Activated T-helper 9 cell treated with anti-CD3 and anti-CD28 coated beads, Interleukin-2, amount 50 U/mL, for 16 hours (primary cell): ENCODE results near the gene FRG1.
"Not testable (repeated sequence)": the region's sequence is repeated elsewhere in the genome, so short reads cannot be mapped to it uniquely, and the experiment has no call there.

Experiments
- DNase-seq: peaks from one replicate; pipeline ENCODE4 v3.0.0-alpha.2; 2020; ENCODE audit warnings: low read depth

The FRG1 gene

GRCh38 chr4:189985651-189986243 is 45.1 kb downstream of the FRG1 start:
- DNase-seq = not testable (repeated sequence)

GRCh38 chr4:189988877-189989431 is 48.3 kb downstream of the FRG1 start:
- DNase-seq = no peak

DNA sequence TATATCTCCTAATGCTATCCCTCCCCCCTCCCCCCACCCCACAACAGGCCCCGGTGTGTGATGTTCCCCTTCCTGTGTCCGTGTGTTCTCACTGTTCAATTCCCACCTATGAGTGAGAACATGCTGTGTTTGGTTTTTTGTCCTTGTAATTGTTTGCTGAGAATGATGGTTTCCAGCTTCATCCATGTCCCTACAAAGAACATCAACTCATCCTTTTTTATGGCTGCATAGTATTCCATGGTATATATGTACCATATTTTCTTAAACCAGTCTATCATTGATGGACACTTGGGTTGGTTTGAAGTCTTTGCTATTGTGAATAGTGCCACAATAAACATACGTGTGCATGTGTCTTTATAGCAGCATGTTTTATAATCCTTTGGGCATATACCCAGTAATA is 49.3 kb downstream of the FRG1 start:
- not testable (repeated sequence) for DNase-seq
